Measurements from ENCODE around the gene ZMYND8. TPM values are rescaled to one million over a fixed set of nuclear protein-coding genes. Genes with fewer than 3 reads are reported as not detected.
A peak's percentile ranks its signal among the peaks of the same experiment; 100 is the strongest.
"Not testable (repeated sequence)": the region's sequence is repeated elsewhere in the genome, so short reads cannot be mapped to it uniquely, and the experiment has no call there.

The ZMYND8 gene
- total RNA-seq, 4 donors from 2014 or later: 41.6 to 79.4 (median 60.7) TPM

- no peak for DNase-seq
- in situ Hi-C loops (cut with MboI; ENCODE audit: low pct_ligation_motif_present in 1 of 4, low pct_unique_long_range_greater_than_20kb in 1 of 4, low sequenced_read_pairs in 3 of 4): loop anchor here in 2 of 4 donors (10.0 to 25.0 kb wide), 2 partner anchors 122 to 350 kb away; no protein-coding TSS in a partner anchor
- 71 to 74% methylated on average over 5 to 15 of the region's 15 CpGs for WGBS, 2 donors (ENCODE audit: low coverage in 1 of 2)
- peaks cover 0 to 7% (median 0%) of the 10 kb centered on the region in 4 donors for H3K36me3 ChIP-seq
- intact Hi-C loops (cut with DNase I; ENCODE audit: low total_unique reads): no loop called here
- no peak overlapping the region for H3K4me3 ChIP-seq
- no peaks in the 10 kb centered on the region for H3K4me1 ChIP-seq
- H3K27me3 ChIP-seq: no peaks in the 10 kb centered on the region
- no peaks in the 10 kb centered on the region for H3K9me3 ChIP-seq
- H3K27ac ChIP-seq: peak overlapping the region in 2 of 4 donors; percentile 24 to 63
- TF ChIP-seq POLR2AphosphoS5 (IDR thresholded peaks at IDR 0.05): no peak
- no peak for TF ChIP-seq POLR2A (IDR thresholded peaks at IDR 0.05)
- TF ChIP-seq EP300 (IDR thresholded peaks at IDR 0.05; ENCODE audit: low read depth): no peak
- TF ChIP-seq CTCF (IDR thresholded peaks at IDR 0.05): no peak
Measured at GRCh38 chr20:47262365-47263013, 94.0 kb downstream of the ZMYND8 start.

GRCh38 chr20:47262008-47262364, 94.5 kb downstream of the ZMYND8 start:
- H3K4me3 ChIP-seq: no peak overlapping the region
- H3K36me3 ChIP-seq: peaks cover 0 to 7% (median 0%) of the 10 kb centered on the region in 4 donors
- no peaks in the 10 kb centered on the region for H3K9me3 ChIP-seq
- no peak for DNase-seq
- H3K4me1 ChIP-seq: peaks cover 0 to 3% (median 0%) of the 10 kb centered on the region in 4 donors
- H3K27me3 ChIP-seq: no peaks in the 10 kb centered on the region
- intact Hi-C loops (cut with DNase I; ENCODE audit: low total_unique reads): no loop called here
- 85 to 100% methylated on average over 2 to 8 of the region's 8 CpGs for WGBS, 2 donors (ENCODE audit: low coverage in 1 of 2)
- no peak overlapping the region for H3K27ac ChIP-seq
- in situ Hi-C loops (cut with MboI; ENCODE audit: low pct_ligation_motif_present in 1 of 4, low pct_unique_long_range_greater_than_20kb in 1 of 4, low sequenced_read_pairs in 3 of 4): loop anchor here in 2 of 4 donors (10.0 to 25.0 kb wide), 2 partner anchors 123 to 350 kb away; no protein-coding TSS in a partner anchor
- TF ChIP-seq POLR2AphosphoS5 (IDR thresholded peaks at IDR 0.05): no peak
- no peak for TF ChIP-seq EP300 (IDR thresholded peaks at IDR 0.05; ENCODE audit: low read depth)
- no peak for TF ChIP-seq CTCF (IDR thresholded peaks at IDR 0.05)
- no peak for TF ChIP-seq POLR2A (IDR thresholded peaks at IDR 0.05)

- H3K9me3 ChIP-seq; H3K36me3 ChIP-seq; H3K4me1 ChIP-seq; H3K27ac ChIP-seq; DNase-seq; H3K4me3 ChIP-seq; H3K27me3 ChIP-seq; intact Hi-C loops (cut with DNase I; ENCODE audit: low total_unique reads): not testable (repeated sequence)
- 93 to 100% methylated on average over 2 of the region's 2 CpGs for WGBS, 2 donors (ENCODE audit: low coverage in 1 of 2)
- in situ Hi-C loops (cut with MboI; ENCODE audit: low pct_ligation_motif_present in 1 of 4, low pct_unique_long_range_greater_than_20kb in 1 of 4, low sequenced_read_pairs in 3 of 4): loop anchor here in 2 of 4 donors (10.0 to 25.0 kb wide), 2 partner anchors 124 to 351 kb away; no protein-coding TSS in a partner anchor
Measured at GRCh38 chr20:47261161-47261774, 95.2 kb downstream of the ZMYND8 start.

GRCh38 chr20:47260540-47261126, 95.9 kb downstream of the ZMYND8 start:
- in situ Hi-C loops (cut with MboI; ENCODE audit: low pct_ligation_motif_present in 1 of 4, low pct_unique_long_range_greater_than_20kb in 1 of 4, low sequenced_read_pairs in 3 of 4): loop anchor here in 2 of 4 donors (10.0 to 25.0 kb wide), 2 partner anchors 124 to 352 kb away; no protein-coding TSS in a partner anchor
- H3K4me1 ChIP-seq; H3K9me3 ChIP-seq; DNase-seq; intact Hi-C loops (cut with DNase I; ENCODE audit: low total_unique reads); H3K27ac ChIP-seq; H3K36me3 ChIP-seq; H3K27me3 ChIP-seq; H3K4me3 ChIP-seq: not testable (repeated sequence)
- 96 to 100% methylated on average over 5 to 8 of the region's 8 CpGs for WGBS, 2 donors (ENCODE audit: low coverage in 1 of 2)
